NCI-H2196 treated with DMSO at 0.1 percent for 48 hours (cell line): ENCODE data around the gene ADARB2.
"Not testable (repeated sequence)": the region's sequence is repeated elsewhere in the genome, so short reads cannot be mapped to it uniquely, and the experiment has no call there.

ENCODE experiments used
- DNase-seq: peaks from one replicate; lab custom pipeline; 2025; ENCODE audit not compliant: unreplicated experiment; lab: John Stamatoyannopoulos, UW

The ADARB2 gene

GRCh38 chr10:1339396-1339795 is 397.9 kb downstream of the ADARB2 start:
- DNase-seq = no peak

- DNase-seq = no peak
Measured at GRCh38 chr10:1335642-1336041, 401.7 kb downstream of the ADARB2 start.

GRCh38 chr10:1333981-1334380 is 403.3 kb downstream of the ADARB2 start:
- no peak for DNase-seq

- no peak for DNase-seq
Measured at GRCh38 chr10:1331560-1331959, 405.8 kb downstream of the ADARB2 start.

- DNase-seq = no peak
Measured at GRCh38 chr10:1329622-1330021, 407.7 kb downstream of the ADARB2 start.

- no peak for DNase-seq
Measured at GRCh38 chr10:1328981-1329614, 408.2 kb downstream of the ADARB2 start.

- no peak for DNase-seq
Measured at GRCh38 chr10:1328161-1328823, 409.0 kb downstream of the ADARB2 start.

GRCh38 chr10:1327759-1328158 is 409.6 kb downstream of the ADARB2 start:
- DNase-seq = no peak

GRCh38 chr10:1326514-1326913 is 410.8 kb downstream of the ADARB2 start:
- not testable (repeated sequence) for DNase-seq

- DNase-seq = no peak
Measured at GRCh38 chr10:1324903-1325302, 412.4 kb downstream of the ADARB2 start.

GRCh38 chr10:1323951-1324350 is 413.4 kb downstream of the ADARB2 start:
- no peak for DNase-seq

- DNase-seq = no peak
Measured at GRCh38 chr10:1320739-1321320, 416.5 kb downstream of the ADARB2 start.

- no peak for DNase-seq
Measured at GRCh38 chr10:1316809-1317143, 420.5 kb downstream of the ADARB2 start.

- DNase-seq = no peak
Measured at GRCh38 chr10:1316121-1316808, 421.1 kb downstream of the ADARB2 start.

- DNase-seq = no peak
Measured at GRCh38 chr10:1315178-1315577, 422.1 kb downstream of the ADARB2 start.

- DNase-seq = no peak
Measured at GRCh38 chr10:1311726-1312125, 425.6 kb downstream of the ADARB2 start.

- DNase-seq = no peak
Measured at GRCh38 chr10:1310271-1310789, 427.0 kb downstream of the ADARB2 start.

GRCh38 chr10:1309617-1310270 is 427.6 kb downstream of the ADARB2 start:
- DNase-seq = no peak

GRCh38 chr10:1308962-1309616 is 428.2 kb downstream of the ADARB2 start:
- DNase-seq = no peak

- DNase-seq = no peak
Measured at GRCh38 chr10:1308173-1308961, 429.0 kb downstream of the ADARB2 start.
